Endothelial cell of umbilical vein (primary cell): ENCODE results near the gene DNA2. TPM values are rescaled to one million over a fixed set of nuclear protein-coding genes. Genes with fewer than 3 reads are reported as not detected.

Experiments used
- BruUV-seq: library from RNA; stranded (reverse); fragments of 400-500 nt; replicated peaks from 2 replicates; lab custom pipeline; 2021; lab: Mats Ljungman, UMichigan
- CTCF ChIA-PET: fragments of 300-600, 350-600 bp; sonication (Branson Sonifier 250); formaldehyde crosslinking; loops from one replicate; lab custom pipeline; 2021; ENCODE audit warnings: antibody characterized with exemption, inconsistent platforms; lab: Charles Lee
- POLR2A ChIA-PET: fragments of 300-600, 350-600 bp; sonication (Branson Sonifier 250); formaldehyde crosslinking; loops from one replicate; lab custom pipeline; 2021; ENCODE audit warnings: antibody characterized with exemption, inconsistent platforms; lab: Charles Lee
- DNase-seq: peaks from one replicate; pipeline ENCODE4 v3.0.0-alpha.2; 2011; ENCODE audit warnings: low read depth, low spot score
- FAIRE-seq: peaks from 2 replicates; lab custom pipeline; 2011; peaks lifted over from hg19 to GRCh38; lab: Jason Lieb, UNC
- H2AFZ ChIP-seq: 2 replicates; pipeline ENCODE4 v1.6.0; 2012; ENCODE audit warnings: low read depth, low read length, control low read depth, inconsistent platforms
- H3K27ac ChIP-seq: 2 replicates; pipeline ENCODE4 v1.5.1; 2011; ENCODE audit warnings: low read depth, mild to moderate bottlenecking, control low read depth, low read length, moderate library complexity; ENCODE audit not compliant: insufficient read depth
- H3K27me3 ChIP-seq, 2 experiments: 2 replicates each; pipeline versions ENCODE4 v1.6.0 to v1.6.1; 2011; ENCODE audit warnings: low read length in 2 of 2, mixed read lengths in 1 of 2; ENCODE audit not compliant: control insufficient read depth in 2 of 2, insufficient read depth in 2 of 2
- H3K36me3 ChIP-seq, 2 experiments: 2 replicates in 1 of 2; 3 replicates in 1 of 2; pipeline ENCODE4 v1.5.1; 2011; ENCODE audit warnings: low read length in 2 of 2, mild to moderate bottlenecking in 1 of 2, moderate library complexity in 1 of 2; ENCODE audit not compliant: control insufficient read depth in 2 of 2, insufficient read depth in 2 of 2; ENCODE audit errors: extremely low read depth in 1 of 2
- H3K4me1 ChIP-seq: 3 replicates; pipeline ENCODE4 v1.5.1; 2011; ENCODE audit warnings: mild to moderate bottlenecking, low read length; ENCODE audit not compliant: control insufficient read depth, insufficient read depth; ENCODE audit errors: extremely low read depth
- H3K4me2 ChIP-seq: 2 replicates; pipeline ENCODE4 v1.6.1; 2011; ENCODE audit warnings: low read length, control low read depth, mixed read lengths; ENCODE audit not compliant: insufficient read depth
- H3K4me3 ChIP-seq, 3 experiments: fragments of 200-600 bp in 1 of 3; sonication (generic), shearing (Covaris generic) in 1 of 3; replicated peaks in 1 of 3; 2 replicates each; pipeline ENCODE4 v1.5.1; 2011 to 2016; ENCODE audit warnings: control low read depth in 3 of 3, low read length in 3 of 3, mild to moderate bottlenecking in 2 of 3, inconsistent platforms in 1 of 3, low read depth in 1 of 3, moderate library complexity in 1 of 3; ENCODE audit not compliant: insufficient read depth in 1 of 3
- H3K79me2 ChIP-seq: 2 replicates; pipeline ENCODE4 v1.6.0; 2012; ENCODE audit warnings: low read length, inconsistent platforms; ENCODE audit not compliant: control insufficient read depth, insufficient read depth
- H3K9ac ChIP-seq: replicated peaks from 2 replicates; pipeline ENCODE3; 2011; ENCODE audit warnings: low read length, control low read depth; ENCODE audit not compliant: insufficient read depth; ENCODE audit errors: extremely low read depth
- H3K9me1 ChIP-seq: replicated peaks from 3 replicates; pipeline ENCODE4 v1.6.0; 2011; ENCODE audit warnings: mild to moderate bottlenecking, low read length; ENCODE audit not compliant: control insufficient read depth, insufficient read depth; ENCODE audit errors: extremely low read depth
- H3K9me3 ChIP-seq: replicated peaks from 2 replicates; pipeline ENCODE4 v1.5.1; 2012; ENCODE audit warnings: low read length, inconsistent platforms; ENCODE audit not compliant: control insufficient read depth, insufficient read depth
- H4K20me1 ChIP-seq: replicated peaks from 2 replicates; pipeline ENCODE3; 2011; ENCODE audit warnings: mild to moderate bottlenecking, low read length; ENCODE audit not compliant: control insufficient read depth, insufficient read depth; ENCODE audit errors: extremely low read depth
- EZH2 ChIP-seq: IDR thresholded peaks from 2 replicates; pipeline ENCODE4 v1.6.1; 2012; ENCODE audit warnings: borderline replicate concordance, low read depth, mild to moderate bottlenecking, moderate library complexity, low read length, inconsistent platforms; ENCODE audit not compliant: severe bottlenecking
- FOS ChIP-seq: IDR thresholded peaks from 2 replicates; pipeline ENCODE4 v1.6.1; 2011; ENCODE audit warnings: mild to moderate bottlenecking, low read length, moderate library complexity, borderline replicate concordance; ENCODE audit not compliant: insufficient read depth
- GATA2 ChIP-seq: IDR thresholded peaks from 2 replicates; pipeline ENCODE4 v1.7.0; 2011; ENCODE audit warnings: low read depth, mild to moderate bottlenecking, moderate library complexity, mixed read lengths, low read length; ENCODE audit not compliant: insufficient read length, insufficient read depth
- MYC ChIP-seq: IDR thresholded peaks from one replicate; pipeline ENCODE4 v1.6.1; 2011; ENCODE audit warnings: mild to moderate bottlenecking, low read depth, low read length
- POLR2A ChIP-seq: IDR thresholded peaks from 2 replicates; pipeline ENCODE4 v1.6.1; 2012; ENCODE audit warnings: low read depth, mild to moderate bottlenecking, control low read depth, low read length
- POLR2AphosphoS5 ChIP-seq: IDR thresholded peaks from 2 replicates; pipeline ENCODE4 v1.6.1; 2012; ENCODE audit warnings: low read depth, mild to moderate bottlenecking, control low read depth, low read length, moderate library complexity; ENCODE audit not compliant: insufficient read depth
- dilution Hi-C: fragments of 300-500 bp; cut with MboI; formaldehyde crosslinking; loops from one replicate; pipeline ENCODE4 v1.15.0; 2019; ENCODE audit warnings: low sequenced_read_pairs; ENCODE audit not compliant: extremely low pct_ligation_motif_present
- intact Hi-C: fragments of 100-400 bp; cut with micrococcal nuclease; formaldehyde crosslinking; loops from one replicate; pipeline ENCODE4 v1.10.0; 2022
- polyA plus RNA-seq, 4 experiments: library from polyadenylated mRNA; depleted of rRNA in 3 of 4; stranded (reverse) in 3 of 4; unstranded in 1 of 4; fragments of >200 nt; gene quantifications; 2 replicates each; pipeline versions ENCODE4 v1.2.1 to v1.2.3, GENCODE V29; 2011 to 2012; ENCODE audit warnings: missing spikeins in 1 of 4
- total RNA-seq: library from RNA; stranded (reverse); gene quantifications from 2 replicates; pipeline ENCODE4 v1.2.3, GENCODE V29; 2021
- TF ChIP-seq, protein P1 (sequence below), 2 donors: IDR thresholded peaks; 1 replicate in 1 of 2; 2 replicates in 1 of 2; pipeline ENCODE4 v1.5.1; 2011; ENCODE audit warnings: low read length in 2 of 2, mild to moderate bottlenecking in 2 of 2, moderate library complexity in 2 of 2, control low read depth in 1 of 2, inconsistent platforms in 1 of 2, low read depth in 1 of 2; ENCODE audit not compliant: insufficient read depth in 1 of 2; ENCODE audit errors: extremely low read depth in 1 of 2

DNA2 gene
- total and polyA plus RNA-seq, 2 donors (not counting 3 experiments of a cell fraction or from before 2014, with no cell fraction given): 3.5 to 18.1 TPM

DNA sequence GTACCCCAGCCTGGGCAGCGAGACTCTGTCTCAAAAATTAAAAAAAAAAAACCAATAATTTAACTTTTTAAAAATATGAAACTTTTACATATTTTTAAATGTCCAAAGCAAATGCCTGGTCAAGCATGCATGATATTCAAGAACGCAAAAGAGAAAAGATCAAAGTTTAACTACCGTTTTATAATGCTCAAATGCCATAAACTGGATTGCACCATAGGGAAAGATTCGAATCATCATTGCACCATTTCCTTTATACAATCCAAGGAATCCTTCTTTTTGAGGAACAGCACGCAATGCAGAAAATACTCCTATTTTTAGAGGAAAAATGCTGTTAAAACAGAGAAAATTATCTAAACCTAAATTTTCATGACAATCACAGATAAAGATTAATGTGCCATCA is 34.6 kb upstream of the DNA2 start:
- Histone ChIP-seq H3K79me2 (no peaks in the 10 kb centered on the region), H3K27me3 (no peaks in the 10 kb centered on the region), H2AFZ (no peak overlapping the region), H4K20me1 (no peaks in the 10 kb centered on the region), H3K27ac (no peak overlapping the region), H3K4me2 (no peak overlapping the region), H3K36me3 (no peaks in the 10 kb centered on the region), H3K4me3 (no peak overlapping the region), H3K9ac (no peak overlapping the region), H3K9me1 (no peaks in the 10 kb centered on the region), H3K4me1 (no peaks in the 10 kb centered on the region), H3K9me3 (no peaks in the 10 kb centered on the region)
- ChIA-PET CTCF (no interaction called here), POLR2A (no interaction called here)
- TF ChIP-seq GATA2 (no peak), MYC (no peak), POLR2AphosphoS5 (no peak), FOS (no peak), EZH2 (no peak), POLR2A (no peak)
- TF ChIP-seq, protein P1, sequence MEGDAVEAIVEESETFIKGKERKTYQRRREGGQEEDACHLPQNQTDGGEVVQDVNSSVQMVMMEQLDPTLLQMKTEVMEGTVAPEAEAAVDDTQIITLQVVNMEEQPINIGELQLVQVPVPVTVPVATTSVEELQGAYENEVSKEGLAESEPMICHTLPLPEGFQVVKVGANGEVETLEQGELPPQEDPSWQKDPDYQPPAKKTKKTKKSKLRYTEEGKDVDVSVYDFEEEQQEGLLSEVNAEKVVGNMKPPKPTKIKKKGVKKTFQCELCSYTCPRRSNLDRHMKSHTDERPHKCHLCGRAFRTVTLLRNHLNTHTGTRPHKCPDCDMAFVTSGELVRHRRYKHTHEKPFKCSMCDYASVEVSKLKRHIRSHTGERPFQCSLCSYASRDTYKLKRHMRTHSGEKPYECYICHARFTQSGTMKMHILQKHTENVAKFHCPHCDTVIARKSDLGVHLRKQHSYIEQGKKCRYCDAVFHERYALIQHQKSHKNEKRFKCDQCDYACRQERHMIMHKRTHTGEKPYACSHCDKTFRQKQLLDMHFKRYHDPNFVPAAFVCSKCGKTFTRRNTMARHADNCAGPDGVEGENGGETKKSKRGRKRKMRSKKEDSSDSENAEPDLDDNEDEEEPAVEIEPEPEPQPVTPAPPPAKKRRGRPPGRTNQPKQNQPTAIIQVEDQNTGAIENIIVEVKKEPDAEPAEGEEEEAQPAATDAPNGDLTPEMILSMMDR (IDR thresholded peaks at IDR 0.05; ENCODE audit: extremely low read depth in 1 of 2, insufficient read depth in 1 of 2, low read depth in 1 of 2, low read length in 2 of 2): no peak
- dilution Hi-C loops: no loop called here
- BruUV-seq: no TSS peak
- intact Hi-C loops: no loop called here
- DNase-seq: no peak
- no peak for FAIRE-seq
